Activated T-helper 1 cell treated with Interleukin-2 at 50 U/mL for 16 hours (primary cell): ENCODE data around the gene DHX8.
A peak's percentile ranks its signal among the peaks of the same experiment; 100 is the strongest.

Experiments used
- DNase-seq: peaks from one replicate; pipeline ENCODE4 v3.0.0-alpha.2; 2020; ENCODE audit warnings: low read depth

Gene DHX8

DNA sequence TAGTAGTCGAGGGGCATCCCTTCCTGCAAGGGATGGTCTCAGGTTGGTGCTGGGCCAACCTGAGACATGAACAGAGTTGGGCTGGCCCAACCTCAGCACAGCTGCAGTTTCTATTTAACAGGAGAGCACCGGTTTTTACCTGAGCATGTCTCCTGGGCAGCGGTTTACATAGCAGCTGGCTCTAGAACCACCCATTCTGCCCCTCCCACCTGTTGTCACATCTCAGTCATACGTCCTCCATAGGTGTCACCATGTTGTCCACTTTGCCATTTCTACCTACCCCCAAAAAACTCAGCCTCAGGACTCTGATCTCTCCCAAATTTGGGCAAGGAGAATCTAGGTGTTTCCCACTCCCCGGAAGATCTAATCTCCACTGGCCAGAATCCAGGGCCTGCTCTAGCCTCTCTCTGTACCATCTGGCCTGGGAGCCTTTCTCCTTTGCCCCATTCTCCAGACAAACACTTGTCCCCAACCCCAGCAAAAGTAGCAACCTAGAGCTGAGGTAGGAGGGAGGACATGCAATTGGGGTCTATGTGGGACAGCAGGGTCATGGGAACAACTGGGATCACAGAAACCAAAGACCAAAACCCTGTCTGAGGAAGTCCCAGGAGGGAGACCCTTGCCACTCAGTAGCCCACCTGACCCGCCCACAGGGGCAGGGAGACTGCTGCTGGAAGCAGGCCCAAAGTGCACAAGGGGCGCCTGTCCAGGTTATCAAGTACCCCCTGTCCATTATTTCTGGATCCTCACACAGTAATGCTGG lies 43.3 kb downstream of the DHX8 start:
- no peak for DNase-seq

DNA sequence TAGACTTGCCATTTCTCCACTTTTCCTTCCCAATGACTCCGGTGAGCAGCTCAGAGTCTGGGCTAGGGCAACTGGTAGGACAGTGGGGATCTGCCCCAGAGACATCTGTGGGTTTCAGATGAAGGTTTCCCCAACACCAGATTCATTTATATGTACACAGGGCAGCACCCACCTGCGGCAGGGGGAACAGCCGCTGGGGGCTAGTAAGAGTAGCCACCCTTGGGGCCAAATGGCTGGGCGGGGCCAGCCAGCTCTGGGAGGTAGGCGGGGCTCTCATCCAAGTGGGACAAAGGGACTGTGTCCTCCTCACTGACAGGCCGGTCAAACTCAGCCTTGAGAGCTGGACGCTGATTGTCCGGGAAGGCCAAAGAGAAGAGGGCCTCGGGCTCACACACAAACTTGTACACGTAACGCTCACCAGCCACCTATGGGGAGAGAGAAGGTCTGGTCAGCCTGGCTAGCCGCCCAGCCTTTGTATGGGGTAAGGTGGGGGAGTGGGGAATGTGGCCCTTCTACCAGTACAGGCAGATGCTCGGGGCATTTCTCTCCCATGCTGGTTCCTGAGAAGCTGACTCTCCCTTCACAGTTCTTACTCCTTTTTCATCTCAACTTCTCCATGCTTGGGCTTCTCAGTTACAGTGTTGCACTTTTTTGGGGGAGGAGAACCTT lies 44.7 kb downstream of the DHX8 start:
- no peak for DNase-seq

DNA sequence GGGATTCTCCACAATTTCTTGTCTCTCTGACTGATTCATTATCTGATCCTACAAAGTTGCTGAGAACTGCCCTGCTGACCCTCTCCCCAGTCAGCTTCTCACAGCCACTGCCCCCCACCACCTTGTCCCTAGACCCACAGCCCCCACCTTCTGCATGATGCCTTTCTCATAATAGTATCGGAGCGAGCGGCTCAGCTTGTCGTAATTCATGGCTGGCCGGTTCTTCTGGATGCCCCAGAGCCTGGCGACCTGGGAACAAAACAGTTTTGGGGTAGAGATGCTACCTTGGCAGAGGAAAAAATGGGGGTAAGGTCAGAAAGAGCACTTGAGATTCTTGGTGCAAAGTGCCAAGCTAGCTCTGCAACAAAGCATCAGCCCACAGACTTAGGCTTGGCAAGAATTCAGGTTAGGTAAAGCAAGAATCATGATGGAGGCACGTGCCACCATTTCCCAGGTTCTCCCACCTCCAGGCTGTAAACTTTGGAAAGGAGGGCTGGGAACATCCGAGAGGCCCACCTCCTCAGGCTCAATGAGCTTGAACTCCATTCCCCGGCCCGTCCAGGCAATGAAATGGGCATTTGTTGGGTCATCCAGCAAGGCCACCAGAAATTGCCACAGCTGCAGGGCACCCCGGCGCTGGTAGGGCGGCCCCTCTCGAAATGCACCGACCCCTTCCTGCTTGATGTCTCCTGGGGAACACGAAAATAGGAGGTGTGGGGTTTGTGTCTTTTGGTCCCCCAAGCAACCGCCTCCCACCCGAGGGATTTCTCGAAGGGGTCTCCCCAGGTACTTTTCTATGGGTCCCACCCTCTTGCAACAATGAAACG lies 45.4 kb downstream of the DHX8 start:
- DNase-seq = no peak

DNA sequence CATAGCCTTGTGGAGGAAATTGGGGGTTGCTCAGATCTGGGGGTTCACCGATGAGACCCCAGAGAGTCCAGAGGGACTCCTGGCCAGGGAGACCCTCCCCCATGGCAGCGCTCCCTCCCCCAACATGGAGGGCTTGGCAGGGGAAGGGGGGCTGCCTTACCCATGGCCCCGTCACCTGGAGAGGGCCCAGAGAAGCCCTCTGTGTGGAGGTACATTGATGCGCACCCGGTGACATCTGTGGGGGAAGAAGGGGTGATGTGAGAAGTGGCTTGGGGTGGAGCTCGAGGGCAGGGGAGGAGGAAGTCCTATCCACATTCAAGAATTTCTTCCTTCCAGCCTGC lies 46.1 kb downstream of the DHX8 start:
- no peak for DNase-seq

DNA sequence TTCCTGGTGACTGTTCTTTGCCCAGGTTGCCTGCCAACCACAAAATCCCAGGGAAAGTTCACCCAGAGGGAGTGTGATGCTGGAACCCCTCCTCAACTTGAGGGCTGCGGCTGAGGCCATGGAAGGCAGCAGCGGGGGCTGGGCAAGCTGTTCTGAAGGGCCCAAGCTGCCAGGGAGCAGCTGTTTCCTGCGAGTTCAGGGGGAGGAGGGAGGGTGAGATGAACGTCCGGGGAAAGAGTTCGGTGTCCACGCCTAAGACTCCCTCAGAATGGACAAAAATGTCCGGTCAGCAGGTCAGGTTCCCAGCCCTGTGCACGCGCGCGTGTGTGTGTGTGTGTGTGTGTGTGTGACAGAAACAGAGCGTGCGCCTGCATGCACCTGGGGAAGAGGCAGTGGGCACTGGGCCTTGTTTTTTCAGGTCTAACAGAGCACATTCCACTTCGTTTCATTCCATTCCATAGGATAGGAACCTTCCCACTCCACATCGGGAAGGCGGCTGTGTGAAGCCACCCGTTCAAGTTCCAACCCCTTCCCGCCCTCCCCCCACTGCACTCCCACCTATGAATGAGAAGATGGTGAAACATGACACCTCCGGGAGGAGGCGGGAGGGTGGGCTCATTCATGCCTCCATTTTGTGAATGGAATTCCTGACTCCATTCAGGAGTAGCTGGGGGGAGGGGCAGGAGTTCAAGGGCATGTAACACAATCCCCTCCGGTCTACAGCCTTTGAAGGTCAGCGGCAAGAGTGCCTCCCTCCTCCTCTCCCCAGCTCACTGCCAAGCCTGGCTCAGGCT lies 46.7 kb downstream of the DHX8 start:
- no peak for DNase-seq

DNA sequence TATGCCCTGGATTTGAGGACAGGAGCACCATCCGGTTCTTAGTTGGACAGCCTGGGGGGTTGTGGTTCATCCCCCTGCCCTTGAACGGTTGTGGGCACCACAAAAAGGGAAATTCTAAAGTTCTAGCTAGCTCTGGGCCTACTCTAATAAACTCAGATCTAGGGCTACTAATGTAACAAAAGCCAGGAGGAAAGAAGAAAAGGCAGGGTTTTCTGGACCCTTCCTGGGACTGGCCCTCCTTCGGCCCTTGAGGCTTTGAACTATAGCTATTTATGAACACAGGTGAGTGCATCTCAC lies 47.3 kb downstream of the DHX8 start:
- no peak for DNase-seq

DNA sequence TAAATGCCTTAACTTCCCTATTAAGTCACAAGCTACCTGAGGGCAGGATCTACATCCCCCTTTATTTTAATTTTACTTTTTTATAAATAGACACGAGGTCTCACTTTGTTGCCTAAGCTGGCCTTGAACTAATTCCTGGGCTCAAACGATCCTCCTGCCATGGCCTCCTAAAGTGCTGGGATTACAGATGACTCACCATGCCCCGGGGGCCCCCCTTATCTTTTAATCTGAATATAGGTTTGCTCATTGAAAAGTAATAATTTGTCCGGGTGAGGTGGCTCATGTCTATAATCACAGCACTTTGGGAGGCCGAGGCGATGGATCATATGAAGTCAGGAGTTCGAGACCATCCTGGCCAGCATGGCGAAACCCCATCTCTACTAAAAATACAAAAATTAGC lies 48.2 kb downstream of the DHX8 start:
- DNase-seq = no peak

DNA sequence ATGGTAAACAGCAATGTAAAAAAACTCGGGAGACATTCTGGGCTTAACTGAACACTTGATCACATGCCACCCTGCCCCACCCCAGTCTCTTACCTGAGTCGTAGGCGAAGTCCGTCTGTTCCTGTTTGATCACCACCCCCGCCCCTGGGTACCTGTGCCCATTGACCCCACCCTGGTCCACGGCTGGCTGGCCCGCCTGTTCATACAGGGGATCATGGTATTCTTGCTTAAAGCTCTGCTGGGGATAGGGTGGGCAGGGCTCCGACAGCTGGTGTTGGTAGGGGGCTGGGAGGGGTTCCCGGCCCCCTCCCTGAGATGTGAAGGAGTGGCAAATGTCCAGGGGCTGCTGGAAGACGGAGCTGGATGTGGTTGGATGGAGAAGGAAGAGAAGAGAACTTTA lies 48.8 kb downstream of the DHX8 start:
- no peak for DNase-seq

DNA sequence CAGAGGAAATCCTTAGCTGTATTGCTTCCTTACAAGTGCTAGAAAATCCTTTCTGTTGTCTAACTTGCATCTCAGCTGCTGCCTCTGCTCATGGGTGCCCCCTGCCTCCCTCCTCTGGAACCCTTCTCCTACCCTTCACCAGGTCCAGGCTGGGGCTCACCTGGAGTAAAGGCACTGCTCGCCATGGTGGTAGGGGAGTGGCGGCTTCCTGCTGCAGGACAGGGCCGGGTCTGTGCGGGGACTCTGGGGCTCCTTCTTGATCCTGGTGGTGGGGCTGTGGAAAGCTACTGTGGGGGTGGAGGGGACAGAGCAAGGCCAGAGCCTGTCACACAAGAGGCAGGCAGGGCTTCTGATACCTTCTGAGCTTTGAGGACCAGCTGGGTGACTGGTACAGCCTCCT lies 49.9 kb downstream of the DHX8 start:
- no peak for DNase-seq

DNA sequence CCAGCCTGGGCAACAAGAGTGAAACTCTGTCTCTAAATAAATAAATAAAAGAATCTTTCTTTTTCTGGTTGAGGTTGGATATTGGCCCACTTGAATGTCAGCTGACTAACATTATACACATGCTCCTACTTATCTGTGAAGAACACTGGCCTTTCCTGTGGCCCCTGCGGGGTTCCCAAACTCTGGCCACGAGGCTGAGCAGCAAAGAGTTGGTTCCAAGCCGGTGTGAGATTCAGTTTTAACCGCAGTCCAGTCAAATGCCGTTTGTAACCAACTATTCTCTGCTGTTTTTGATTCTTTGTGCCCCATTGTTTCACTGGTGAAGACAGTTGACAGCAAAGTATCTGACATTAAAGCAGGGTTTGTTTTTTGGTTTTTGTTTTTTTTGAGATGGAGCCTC lies 51.1 kb downstream of the DHX8 start:
- DNase-seq = no peak

DNA sequence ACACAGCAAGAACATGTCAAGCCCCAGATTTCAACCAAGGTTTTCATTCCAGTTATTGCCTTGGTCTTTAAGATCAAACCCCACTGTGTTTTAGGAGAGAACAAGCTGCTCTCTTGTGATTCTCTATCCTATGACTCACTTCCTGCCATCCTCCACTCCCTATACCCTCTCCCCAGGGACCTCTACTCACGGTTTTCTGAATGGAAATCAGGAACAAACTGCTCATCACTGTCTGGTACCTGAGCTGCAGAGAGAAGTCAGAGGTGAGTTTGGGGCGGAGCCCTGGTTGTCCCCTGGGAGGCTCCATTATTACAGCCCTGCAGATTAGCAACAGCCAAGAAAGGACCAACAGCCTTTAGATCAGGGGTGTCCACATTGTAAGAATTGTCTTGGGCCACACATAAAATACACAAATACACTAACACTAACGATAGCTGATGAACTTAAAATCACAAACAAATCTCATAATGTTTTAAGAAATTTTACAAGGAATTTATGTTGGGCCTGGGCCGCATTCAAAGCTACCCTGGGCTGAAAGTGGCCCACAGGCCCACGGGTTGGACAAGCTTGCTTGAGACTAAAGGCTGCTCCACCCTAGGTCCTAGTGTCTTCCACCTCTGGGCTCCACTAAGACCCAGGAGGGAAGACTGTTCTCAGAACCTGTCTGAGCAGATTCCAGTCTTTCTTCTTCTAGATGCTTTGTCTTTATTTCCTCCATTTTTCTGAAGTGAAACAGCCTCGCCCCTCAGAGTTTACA lies 52.6 kb downstream of the DHX8 start:
- DNase-seq = no peak

DNA sequence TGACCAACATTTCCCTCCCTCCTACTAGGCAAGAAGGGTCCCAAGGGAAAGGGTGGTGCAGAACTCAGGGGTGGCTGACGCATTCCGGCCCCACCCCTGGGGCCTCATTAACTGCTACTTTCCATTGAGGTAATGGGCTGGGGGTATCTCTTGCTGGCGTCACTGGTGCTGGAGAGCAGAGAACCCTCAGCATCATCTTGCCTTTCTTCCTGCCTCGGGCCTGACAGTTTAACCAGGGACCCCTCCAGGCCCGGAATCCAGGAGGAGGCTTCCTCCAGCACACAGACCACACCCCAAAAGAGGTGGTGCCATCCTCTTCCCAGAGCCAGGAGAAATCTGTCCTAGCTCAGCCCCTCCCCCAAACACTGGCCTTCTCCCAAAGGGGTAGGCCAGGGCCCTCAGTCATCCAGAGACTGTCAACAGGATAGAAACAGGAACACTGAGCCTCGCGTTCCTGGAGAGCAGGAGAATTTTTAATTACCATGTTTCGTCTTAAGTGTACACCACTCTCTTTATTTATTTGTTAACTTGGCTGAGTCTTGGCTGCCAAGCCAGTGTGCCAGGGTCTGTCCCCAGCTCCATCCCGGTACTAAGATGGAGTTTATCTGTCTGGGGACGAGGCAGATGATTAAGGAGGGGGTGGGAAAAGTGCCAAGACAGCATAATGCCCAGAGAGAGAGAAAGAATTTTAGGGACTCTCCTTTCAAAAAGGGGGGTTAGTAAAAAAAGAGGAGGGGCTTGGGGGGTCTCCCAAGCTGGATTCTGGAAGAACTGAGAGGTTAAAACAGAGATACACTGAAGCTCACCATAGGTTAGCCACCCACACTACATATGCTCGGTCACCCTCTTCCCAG lies 57.3 kb downstream of the DHX8 start:
- no peak for DNase-seq

DNA sequence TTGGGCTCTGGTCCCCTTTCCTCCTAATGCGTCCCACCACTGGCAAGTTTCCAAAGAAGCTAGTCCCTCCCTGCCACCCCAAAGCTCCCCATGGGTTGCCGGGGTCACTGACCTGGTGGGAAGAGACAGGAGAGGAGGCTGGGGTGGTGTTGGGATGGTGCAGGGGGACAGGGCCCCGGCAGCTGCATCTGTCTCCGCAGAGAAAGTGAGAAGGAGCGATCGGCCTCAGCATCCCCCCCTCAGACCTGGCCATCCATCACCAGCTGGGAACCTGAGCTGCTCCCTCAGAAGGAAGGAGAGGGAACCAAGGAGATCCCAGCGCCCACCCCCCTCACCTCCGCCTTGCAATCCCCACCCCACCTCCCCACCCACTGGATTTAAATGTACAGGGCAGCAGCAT lies 59.1 kb downstream of the DHX8 start:
- DNase-seq = no peak

DNA sequence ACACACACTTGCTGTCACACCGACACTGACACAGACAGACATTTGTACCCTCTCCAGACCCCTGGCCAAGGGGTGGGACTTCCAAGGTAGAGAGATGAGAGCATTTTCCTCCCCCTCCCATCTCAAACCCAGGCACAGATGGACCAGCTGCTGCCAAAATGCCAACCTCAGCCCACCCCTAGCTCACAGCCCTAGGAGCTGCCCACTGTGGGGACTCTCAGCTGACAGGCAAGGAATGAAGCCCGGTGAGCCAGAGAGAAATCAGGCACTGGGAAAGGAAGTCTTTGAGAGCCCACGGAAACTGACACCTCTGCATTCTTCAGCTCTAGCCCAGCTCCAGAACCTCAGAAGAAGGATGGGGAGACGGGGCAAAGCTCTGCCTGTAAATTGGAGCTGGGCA lies 59.5 kb downstream of the DHX8 start:
- no peak for DNase-seq

DNA sequence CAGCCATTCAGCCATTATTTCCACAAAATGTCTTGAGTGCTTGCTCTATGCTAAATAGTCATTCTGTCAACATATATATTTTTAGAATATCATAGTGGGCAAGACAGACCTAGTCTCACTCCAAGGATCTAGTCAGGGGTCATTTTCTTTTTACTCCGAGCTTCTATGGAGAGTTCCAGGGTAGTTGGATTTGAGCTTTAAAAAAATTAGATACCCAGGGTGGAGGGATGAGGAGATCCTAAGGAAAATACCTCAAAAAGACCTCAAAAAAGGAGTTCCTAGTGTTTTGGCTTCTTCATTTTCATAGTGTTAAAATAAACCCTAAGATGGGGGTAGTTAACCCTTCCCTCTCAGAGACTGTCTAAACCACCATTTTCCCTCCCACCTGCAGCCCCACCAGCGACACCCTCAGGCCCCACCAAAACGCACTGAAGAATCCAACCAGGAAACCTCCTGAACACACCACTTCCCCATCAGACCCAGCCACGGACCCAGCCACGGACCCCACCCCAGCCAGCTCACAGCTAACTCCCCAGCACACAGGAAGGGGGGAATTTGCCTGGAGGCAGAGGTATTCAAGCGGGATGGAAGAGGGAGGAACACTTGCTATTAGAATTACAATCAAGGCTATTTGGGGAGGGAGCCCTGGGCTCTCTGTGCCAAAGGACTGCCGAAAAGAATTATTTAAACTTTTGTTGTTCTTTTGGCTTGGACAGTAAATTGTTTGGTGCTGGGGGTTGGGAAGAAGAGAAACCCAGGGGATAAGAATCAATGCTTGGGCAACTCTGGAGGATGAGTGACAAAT lies 60.2 kb downstream of the DHX8 start:
- DNase-seq = no peak

DNA sequence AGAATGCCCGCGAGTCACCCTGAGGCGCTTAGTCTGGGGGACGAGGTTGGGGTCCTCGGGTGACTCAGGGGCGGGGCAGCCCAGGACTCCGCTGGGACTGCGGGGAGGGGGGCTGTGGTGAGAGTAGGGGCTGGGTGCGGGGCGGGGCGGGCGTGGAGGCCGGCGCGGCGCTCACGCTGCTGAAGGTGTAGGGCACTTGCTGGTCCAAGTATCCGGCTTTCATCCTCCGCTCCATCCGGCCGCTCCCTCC lies 61.5 kb downstream of the DHX8 start:
- peak; percentile 6 for DNase-seq

DNA sequence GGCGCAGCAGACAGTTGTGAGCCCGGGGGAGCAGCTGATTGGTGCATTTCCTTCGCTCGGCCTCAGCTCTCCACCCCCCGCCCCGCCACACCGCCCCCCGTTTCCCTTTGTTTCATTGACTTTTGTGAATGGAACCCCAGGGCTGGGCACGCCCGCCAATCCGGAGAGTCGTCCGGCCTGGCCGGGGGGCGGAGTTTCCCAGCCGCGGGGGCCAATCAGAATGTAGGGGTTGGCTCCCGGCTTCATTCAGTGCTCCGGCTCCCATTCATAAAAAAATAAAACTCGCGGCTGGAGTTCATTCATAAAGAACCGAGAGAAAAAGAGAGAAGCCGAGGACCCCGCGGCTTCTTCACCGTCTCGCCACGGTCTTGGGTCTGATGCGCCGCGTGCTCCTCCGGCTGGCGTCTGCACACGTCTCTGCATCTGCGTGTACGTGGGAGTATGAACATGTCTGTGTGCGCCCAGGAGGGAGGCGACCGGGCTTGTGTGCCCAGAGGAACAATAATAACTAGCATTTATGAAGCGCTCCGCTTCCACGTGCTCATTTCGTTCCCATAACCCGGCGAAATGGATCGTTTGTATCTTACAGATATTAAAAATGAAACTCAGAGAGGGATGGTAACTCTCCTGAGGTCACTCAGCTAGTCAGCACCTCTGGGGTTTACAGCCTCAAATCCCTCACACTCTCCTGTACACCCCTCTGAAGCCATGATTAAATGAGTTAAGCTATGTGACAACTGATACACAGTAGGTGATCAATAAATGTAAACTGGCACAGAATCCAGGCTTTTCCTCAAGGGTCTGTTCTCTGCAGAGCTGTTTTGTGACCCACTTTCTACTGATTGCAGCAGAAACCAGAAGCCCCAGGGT lies 62.8 kb downstream of the DHX8 start, which contains the start of gene ETV4:
Gene ETV4, minus strand, starts transcription at position 22 of the 870 bp plus-strand sequence. CDS start 723 bp downstream, outside the sequence.
- peak; percentile 78 for DNase-seq

DNA sequence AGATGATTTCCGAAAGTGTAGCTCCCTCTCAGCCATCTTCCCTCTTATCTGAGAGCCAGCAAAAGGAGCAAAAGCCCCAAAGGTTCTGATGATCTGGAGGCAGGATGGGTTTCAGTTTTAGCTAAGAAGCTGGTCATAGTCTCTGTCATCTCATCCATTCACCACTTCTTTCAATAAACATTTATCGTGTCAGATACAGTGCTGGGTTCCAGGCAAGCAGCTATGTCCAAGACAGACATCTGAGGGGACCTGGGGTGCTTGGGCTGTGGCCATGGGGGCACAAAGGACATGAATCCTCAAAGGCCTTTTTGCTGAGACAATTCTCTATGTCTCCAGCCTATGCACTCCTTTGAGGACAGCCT lies 63.4 kb downstream of the DHX8 start:
- no peak for DNase-seq

DNA sequence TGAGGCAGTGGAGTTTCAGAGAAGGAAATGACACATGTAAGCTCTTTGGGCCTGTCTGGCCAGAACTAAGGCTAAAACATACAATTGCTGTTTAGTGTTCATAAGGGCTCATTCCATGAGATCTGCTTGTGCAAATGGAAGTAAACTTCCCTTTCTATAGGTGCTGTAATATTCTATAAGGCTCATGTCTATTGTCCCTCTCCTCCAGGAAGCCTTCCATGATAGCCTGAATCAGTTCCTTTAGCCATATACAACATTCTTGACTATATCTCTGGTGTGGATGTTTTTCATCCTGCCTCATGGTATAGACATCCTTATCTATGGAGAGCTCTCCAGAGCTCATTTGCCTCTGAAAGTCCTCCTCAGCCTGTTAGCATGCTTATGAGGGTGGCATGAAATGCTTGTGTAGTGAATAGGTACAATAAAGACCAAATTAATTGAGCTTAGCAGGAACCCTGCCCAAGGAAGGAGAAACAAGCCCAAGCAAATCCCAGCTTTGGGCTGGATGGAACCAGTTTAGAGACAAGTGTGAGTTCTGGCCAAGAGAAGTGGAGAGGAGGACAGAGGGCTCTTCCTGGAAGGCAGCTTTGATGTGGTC lies 64.0 kb downstream of the DHX8 start:
- DNase-seq = no peak
